ENCODE measurements around the gene UGT1A7.

Gene UGT1A7

GRCh38 chr2:233766416-233766815 is 84.7 kb downstream of the UGT1A7 start:
- Histone ChIP-seq H3K4me3 (ENCODE audit: low read length) (no peak overlapping the region), H3K4me2 (ENCODE audit: low read length) (no peak overlapping the region), H3K4me1 (ENCODE audit: low read length) (no peaks in the 10 kb centered on the region), H3K36me3 (replicated peaks; ENCODE audit: low read depth, low read length) (no peaks in the 10 kb centered on the region), H4K20me1 (ENCODE audit: insufficient read depth, low read length) (no peaks in the 10 kb centered on the region), H3K79me2 (ENCODE audit: low read length) (no peaks in the 10 kb centered on the region), H3K27ac (ENCODE audit: low read length) (no peak overlapping the region), H3K27me3 (ENCODE audit: low read depth, low read length) (peaks cover 11% of the 10 kb centered on the region; the same call in 1 of the 2 replicates), H2AFZ (ENCODE audit: low read depth, low read length) (no peak overlapping the region), H3K9ac (ENCODE audit: low read length) (no peak overlapping the region), H3K9me3 (ENCODE audit: insufficient read depth, low read length) (no peaks in the 10 kb centered on the region)
- TF ChIP-seq CTCF (IDR thresholded peaks at IDR 0.05; ENCODE audit: low read depth, low read length) (no peak), EZH2phosphoT487 (IDR thresholded peaks at IDR 0.05; ENCODE audit: low read depth) (no peak)

- no peak overlapping the region for H3K4me2 ChIP-seq (ENCODE audit: low read length)
- no peak overlapping the region for H3K4me3 ChIP-seq (ENCODE audit: low read length)
- no peaks in the 10 kb centered on the region for H3K4me1 ChIP-seq (ENCODE audit: low read length)
- H4K20me1 ChIP-seq (ENCODE audit: insufficient read depth, low read length), result no peaks in the 10 kb centered on the region
- H3K36me3 ChIP-seq (replicated peaks; ENCODE audit: low read depth, low read length), result no peaks in the 10 kb centered on the region
- no peak overlapping the region for H2AFZ ChIP-seq (ENCODE audit: low read depth, low read length)
- TF ChIP-seq CTCF (IDR thresholded peaks at IDR 0.05; ENCODE audit: low read depth, low read length) (no peak), EZH2phosphoT487 (IDR thresholded peaks at IDR 0.05; ENCODE audit: low read depth) (no peak)
- H3K27me3 ChIP-seq (ENCODE audit: low read depth, low read length), result peaks cover 11% of the 10 kb centered on the region; the same call in 1 of the 2 replicates
- H3K27ac ChIP-seq (ENCODE audit: low read length), result no peak overlapping the region
- no peaks in the 10 kb centered on the region for H3K9me3 ChIP-seq (ENCODE audit: insufficient read depth, low read length)
- H3K79me2 ChIP-seq (ENCODE audit: low read length), result no peaks in the 10 kb centered on the region
- no peak overlapping the region for H3K9ac ChIP-seq (ENCODE audit: low read length)
Observed at GRCh38 chr2:233768076-233768475, 86.4 kb downstream of the UGT1A7 start.

- H3K36me3 ChIP-seq (replicated peaks; ENCODE audit: low read depth, low read length), result no peaks in the 10 kb centered on the region
- H2AFZ ChIP-seq (ENCODE audit: low read depth, low read length), result no peak overlapping the region
- H3K4me1 ChIP-seq (ENCODE audit: low read length), result no peaks in the 10 kb centered on the region
- no peaks in the 10 kb centered on the region for H3K79me2 ChIP-seq (ENCODE audit: low read length)
- H3K9ac ChIP-seq (ENCODE audit: low read length), result no peak overlapping the region
- no peak overlapping the region for H3K27ac ChIP-seq (ENCODE audit: low read length)
- H4K20me1 ChIP-seq (ENCODE audit: insufficient read depth, low read length), result no peaks in the 10 kb centered on the region
- H3K4me2 ChIP-seq (ENCODE audit: low read length), result no peak overlapping the region
- H3K27me3 ChIP-seq (ENCODE audit: low read depth, low read length), result 0 out of 2 replicates have a peak, but pooled peaks cover 3% of the 10 kb centered on the region
- H3K9me3 ChIP-seq (ENCODE audit: insufficient read depth, low read length), result no peaks in the 10 kb centered on the region
- TF ChIP-seq CTCF (IDR thresholded peaks at IDR 0.05; ENCODE audit: low read depth, low read length) (no peak), EZH2phosphoT487 (IDR thresholded peaks at IDR 0.05; ENCODE audit: low read depth) (no peak)
- H3K4me3 ChIP-seq (ENCODE audit: low read length), result no peak overlapping the region
Observed at GRCh38 chr2:233769260-233769659, 87.6 kb downstream of the UGT1A7 start.

- Histone ChIP-seq H3K79me2 (ENCODE audit: low read length) (no peaks in the 10 kb centered on the region), H3K27ac (ENCODE audit: low read length) (no peak overlapping the region), H3K4me2 (ENCODE audit: low read length) (no peak overlapping the region), H3K4me1 (ENCODE audit: low read length) (no peaks in the 10 kb centered on the region), H3K9ac (ENCODE audit: low read length) (no peak overlapping the region), H3K36me3 (replicated peaks; ENCODE audit: low read depth, low read length) (no peaks in the 10 kb centered on the region), H2AFZ (ENCODE audit: low read depth, low read length) (no peak overlapping the region), H3K9me3 (ENCODE audit: insufficient read depth, low read length) (no peaks in the 10 kb centered on the region), H3K4me3 (ENCODE audit: low read length) (no peak overlapping the region), H3K27me3 (ENCODE audit: low read depth, low read length) (no peaks in the 10 kb centered on the region), H4K20me1 (ENCODE audit: insufficient read depth, low read length) (no peaks in the 10 kb centered on the region)
- no peak for TF ChIP-seq CTCF (IDR thresholded peaks at IDR 0.05; ENCODE audit: low read depth, low read length)
- TF ChIP-seq EZH2phosphoT487 (IDR thresholded peaks at IDR 0.05; ENCODE audit: low read depth), result no peak
Observed at GRCh38 chr2:233772153-233772552, 90.5 kb downstream of the UGT1A7 start.
